LHCN-M2 (cell line): Measurements from ENCODE around the gene PTGER4. TPM values are rescaled to one million over a fixed set of nuclear protein-coding genes. Genes with fewer than 3 reads are reported as not detected.

Experiments
- total RNA-seq: library from RNA; depleted of rRNA; stranded (reverse); fragments of >200 nt; gene quantifications from 2 replicates; pipeline ENCODE4 v1.2.3, GENCODE V29; 2014; rRNA removed

Gene PTGER4
- total RNA-seq, 1 experiment from 2014 or later: 62.8 TPM

Other genes with a start within 250 kb of the PTGER4 start
- gene TTC33, start 76.0 kb downstream of the PTGER4 start, total RNA-seq: 13.7 and 14.6 TPM in 2 replicates
- 75.5 and 78.8 TPM in 2 replicates for gene PRKAA1, start 118.5 kb downstream of the PTGER4 start, total RNA-seq
- 46.6 and 50.4 TPM in 2 replicates for gene RPL37, start 155.3 kb downstream of the PTGER4 start, total RNA-seq
- 3.2 and 4.1 TPM in 2 replicates for gene CARD6, start 161.5 kb downstream of the PTGER4 start, total RNA-seq
- gene C7, start 229.6 kb downstream of the PTGER4 start, total RNA-seq: not detected in 2 replicates